Chondrocyte (in vitro differentiated cells): ENCODE data around the gene TAPBP. TPM values are rescaled to one million over a fixed set of nuclear protein-coding genes. Genes with fewer than 3 reads are reported as not detected.
"Not testable (repeated sequence)": the region's sequence is repeated elsewhere in the genome, so short reads cannot be mapped to it uniquely, and the experiment has no call there.

Source experiments
- DNase-seq: peaks from one replicate; pipeline ENCODE4 v3.0.0; 2021; ENCODE audit warnings: mixed read lengths, low spot score
- H3K27ac Mint-ChIP-seq: one replicate; pipeline ENCODE4 v1.8.0; 2021; ENCODE audit warnings: mild to moderate bottlenecking, moderate library complexity, mixed read lengths; ENCODE audit not compliant: unreplicated experiment
- H3K27me3 Mint-ChIP-seq: 2 replicates; pipeline ENCODE4 v1.8.0; 2021; ENCODE audit warnings: low read depth, mixed read lengths
- H3K36me3 Mint-ChIP-seq: 2 replicates; pipeline ENCODE4 v1.8.0; 2021; ENCODE audit warnings: low read depth, mixed read lengths
- H3K4me1 Mint-ChIP-seq: 2 replicates; pipeline ENCODE4 v1.8.0; 2021; ENCODE audit warnings: low read depth, mild to moderate bottlenecking, mixed read lengths
- H3K4me3 Mint-ChIP-seq: one replicate; pipeline ENCODE4 v1.8.0; 2021; ENCODE audit warnings: mild to moderate bottlenecking, moderate library complexity, mixed read lengths; ENCODE audit not compliant: unreplicated experiment
- H3K9me3 Mint-ChIP-seq: 2 replicates; pipeline ENCODE4 v1.8.0; 2021; ENCODE audit warnings: low read depth, mixed read lengths
- CTCF ChIP-seq: fragments of 200-600 bp; sonication (generic); IDR thresholded peaks from 2 replicates; pipeline ENCODE4 v1.5.0; 2021; ENCODE audit warnings: antibody characterized with exemption, mild to moderate bottlenecking, moderate library complexity
- long read RNA-seq: library from polyadenylated mRNA; stranded (forward); transcript quantifications from one replicate; pipeline ENCODE4 v2.0.0, GENCODE V29; 2021
- total RNA-seq: library from RNA; stranded (reverse); gene quantifications from 3 replicates; pipeline ENCODE4 v1.2.1, GENCODE V29; 2021

TAPBP gene
- total RNA-seq: 86.2 to 102 TPM (median 88.1 TPM) in 3 replicates
- long read RNA-seq, transcript TAPBP-234 (8 exons, 3,759 nt): major isoform, 97 of 125 reads
- long read RNA-seq, partial matches to known transcripts: 6 of 125 reads
- long read RNA-seq, other reads (novel, unspliced or antisense): 21 of 125 reads

- no peaks in the 10 kb centered on the region for H3K27me3 Mint-ChIP-seq
- TF ChIP-seq CTCF: no peak
- DNase-seq: no peak
- no peaks in the 10 kb centered on the region for H3K9me3 Mint-ChIP-seq
- H3K27ac Mint-ChIP-seq: peak within 1 kb of the TSS; percentile 98
- peaks cover 6% of the 10 kb centered on the region for H3K36me3 Mint-ChIP-seq
- H3K4me3 Mint-ChIP-seq: peak within 1 kb of the TSS; percentile 97
- H3K4me1 Mint-ChIP-seq: peaks cover 56% of the 10 kb centered on the region
Observed at GRCh38 chr6:33313709-33314514, at the start of gene TAPBP. Gene TAPBP (minus strand): TSS chr6:33314078. CDS start chr6:33314041, 37 bp downstream.

- DNase-seq, H3K36me3 Mint-ChIP-seq, H3K4me1 Mint-ChIP-seq, H3K27ac Mint-ChIP-seq, H3K9me3 Mint-ChIP-seq, H3K4me3 Mint-ChIP-seq: not testable (repeated sequence)
- H3K27me3 Mint-ChIP-seq: peaks cover 15% of the 10 kb centered on the region
Observed at GRCh38 chr6:33363486-33363885, 49.6 kb upstream of the TAPBP start.

- DNase-seq: no peak
- Mint-ChIP-seq H3K4me3 (no peak overlapping the region), H3K36me3 (no peaks in the 10 kb centered on the region), H3K27ac (no peak overlapping the region), H3K27me3 (peaks cover 25% of the 10 kb centered on the region), H3K4me1 (peaks cover under 1% of the 10 kb centered on the region), H3K9me3 (no peaks in the 10 kb centered on the region)
- no peak for TF ChIP-seq CTCF
Observed at GRCh38 chr6:33359331-33359730, 45.5 kb upstream of the TAPBP start.

- peaks cover 27% of the 10 kb centered on the region for H3K27me3 Mint-ChIP-seq
- H3K36me3 Mint-ChIP-seq, H3K27ac Mint-ChIP-seq, H3K4me3 Mint-ChIP-seq, DNase-seq, H3K9me3 Mint-ChIP-seq, H3K4me1 Mint-ChIP-seq: not testable (repeated sequence)
Observed at GRCh38 chr6:33357160-33357871, 43.4 kb upstream of the TAPBP start.

- no peaks in the 10 kb centered on the region for H3K9me3 Mint-ChIP-seq
- no peak for DNase-seq
- TF ChIP-seq CTCF: no peak
- no peaks in the 10 kb centered on the region for H3K4me1 Mint-ChIP-seq
- H3K4me3 Mint-ChIP-seq: no peak overlapping the region
- H3K36me3 Mint-ChIP-seq: no peaks in the 10 kb centered on the region
- H3K27ac Mint-ChIP-seq: no peak overlapping the region
- peaks cover 30% of the 10 kb centered on the region for H3K27me3 Mint-ChIP-seq
Observed at GRCh38 chr6:33356295-33356694, 42.4 kb upstream of the TAPBP start.

- DNase-seq, H3K4me1 Mint-ChIP-seq, H3K4me3 Mint-ChIP-seq, H3K9me3 Mint-ChIP-seq, H3K27ac Mint-ChIP-seq, H3K36me3 Mint-ChIP-seq: not testable (repeated sequence)
- peaks cover 28% of the 10 kb centered on the region for H3K27me3 Mint-ChIP-seq
Observed at GRCh38 chr6:33355860-33356259, 42.0 kb upstream of the TAPBP start.
